Activated naive CD4-positive, alpha-beta T cell treated with anti-CD3 and anti-CD28 coated beads for 36 hours (primary cell): ENCODE results near the gene DDOST. TPM values are rescaled to one million over a fixed set of nuclear protein-coding genes. Genes with fewer than 3 reads are reported as not detected.

Experiments used
- CTCF ChIA-PET: fragments of 350-600 bp; sonication (Branson Sonifier 250); formaldehyde crosslinking; loops from one replicate; lab custom pipeline; 2021; ENCODE audit warnings: antibody characterized with exemption; lab: Charles Lee
- DNase-seq: peaks from one replicate; pipeline ENCODE4 v3.0.0-alpha.2; 2020
- H3K27ac Mint-ChIP-seq: one replicate; pipeline ENCODE4 v1.8.0; 2021; ENCODE audit warnings: mild to moderate bottlenecking, mixed read lengths
- H3K27me3 Mint-ChIP-seq: one replicate; pipeline ENCODE4 v1.8.0; 2021; ENCODE audit warnings: low read depth, mixed read lengths
- H3K36me3 Mint-ChIP-seq: one replicate; pipeline ENCODE4 v1.8.0; 2021; ENCODE audit warnings: low read depth, mixed read lengths
- H3K4me1 Mint-ChIP-seq: one replicate; pipeline ENCODE4 v1.8.0; 2021; ENCODE audit warnings: low read depth, mixed read lengths
- H3K4me3 Mint-ChIP-seq: one replicate; pipeline ENCODE4 v1.8.0; 2021; ENCODE audit warnings: mild to moderate bottlenecking, moderate library complexity, mixed read lengths
- H3K9me3 Mint-ChIP-seq: one replicate; pipeline ENCODE4 v1.8.0; 2021; ENCODE audit warnings: mixed read lengths
- intact Hi-C: fragments of 100-400 bp; cut with micrococcal nuclease; formaldehyde crosslinking; loops from one replicate; pipeline ENCODE4 v1.15.1; 2023
- total RNA-seq, 2 experiments: library from RNA; stranded (reverse); gene quantifications; one replicate each; pipeline ENCODE4 v1.2.3, GENCODE V29; 2021

DDOST gene
- total RNA-seq, 2 experiments from 2014 or later = 167 to 169 TPM

- CTCF ChIA-PET = interaction anchor here (0.6 to 4.7 kb wide), 25 partner anchors 8 to 509 kb away, joined by 3 to 28 read pairs (median 4); no protein-coding TSS in a partner anchor
- intact Hi-C loops = loop anchor here (1.0 to 5.0 kb wide), 4 partner anchors 28 to 544 kb away; partner anchors contain the start of genes DDOST, EIF4G3 and MUL1
- Mint-ChIP-seq H3K27me3 (no peaks in the 10 kb centered on the region), H3K9me3 (no peaks in the 10 kb centered on the region), H3K36me3 (no peaks in the 10 kb centered on the region), H3K4me1 (peaks cover 9% of the 10 kb centered on the region), H3K27ac (peak within 1 kb of the TSS; percentile 30), H3K4me3 (peak within 1 kb of the TSS; percentile 81)
- DNase-seq = peak; percentile 86
These were observed 27.7 kb downstream of the DDOST start, which contains the start of gene PINK1 for GRCh38 chr1:20633190-20634064. Gene PINK1 (plus strand): TSS chr1:20633458. CDS start chr1:20633549, 91 bp downstream.

- intact Hi-C loops = loop anchor here (5.0 kb wide), 1 partner anchor 545 kb away; the partner anchor contains the start of gene EIF4G3
- peaks cover 9% of the 10 kb centered on the region for H3K4me1 Mint-ChIP-seq
- CTCF ChIA-PET = interaction anchor here (0.6 to 4.7 kb wide), 13 partner anchors 14 to 747 kb away, joined by 3 to 28 read pairs (median 4); no protein-coding TSS in a partner anchor
- H3K27me3 Mint-ChIP-seq = no peaks in the 10 kb centered on the region
- H3K9me3 Mint-ChIP-seq = no peaks in the 10 kb centered on the region
- peak overlapping the region; percentile 60 for H3K4me3 Mint-ChIP-seq
- H3K27ac Mint-ChIP-seq = no peak overlapping the region
- no peaks in the 10 kb centered on the region for H3K36me3 Mint-ChIP-seq
- no peak for DNase-seq
These were observed 28.8 kb downstream of the DDOST start for GRCh38 chr1:20632386-20632785.

- DNase-seq = no peak
- no peak overlapping the region for H3K4me3 Mint-ChIP-seq
- H3K4me1 Mint-ChIP-seq = peaks cover 9% of the 10 kb centered on the region
- no peaks in the 10 kb centered on the region for H3K36me3 Mint-ChIP-seq
- no peaks in the 10 kb centered on the region for H3K9me3 Mint-ChIP-seq
- CTCF ChIA-PET = interaction anchor here (1.0 to 2.0 kb wide), 3 partner anchors 9 to 585 kb away, joined by 4 to 8 read pairs (median 5); no protein-coding TSS in a partner anchor
- intact Hi-C loops = loop anchor here (5.0 kb wide), 1 partner anchor 547 kb away; the partner anchor contains the start of gene EIF4G3
- peaks cover under 1% of the 10 kb centered on the region for H3K27me3 Mint-ChIP-seq
- H3K27ac Mint-ChIP-seq = no peak overlapping the region
These were observed 30.4 kb downstream of the DDOST start for GRCh38 chr1:20630729-20631128.

GRCh38 chr1:20626524-20626923 lies 34.6 kb downstream of the DDOST start:
- H3K27ac Mint-ChIP-seq = no peak overlapping the region
- H3K4me3 Mint-ChIP-seq = no peak overlapping the region
- H3K4me1 Mint-ChIP-seq = no peaks in the 10 kb centered on the region
- no peaks in the 10 kb centered on the region for H3K36me3 Mint-ChIP-seq
- peaks cover 2% of the 10 kb centered on the region for H3K27me3 Mint-ChIP-seq
- intact Hi-C loops = no loop called here
- H3K9me3 Mint-ChIP-seq = no peaks in the 10 kb centered on the region
- DNase-seq = no peak
- CTCF ChIA-PET = interaction anchor here (1.0 kb wide), 1 partner anchor 14 kb away, joined by 3 read pairs; no protein-coding TSS in a partner anchor

GRCh38 chr1:20626098-20626427 lies 35.1 kb downstream of the DDOST start:
- intact Hi-C loops = no loop called here
- CTCF ChIA-PET = interaction anchor here (1.0 to 1.2 kb wide), 2 partner anchors 8 to 15 kb away, joined by 3 to 5 read pairs; no protein-coding TSS in a partner anchor
- Mint-ChIP-seq H3K9me3 (no peaks in the 10 kb centered on the region), H3K36me3 (no peaks in the 10 kb centered on the region), H3K27ac (no peak overlapping the region), H3K4me3 (no peak overlapping the region), H3K27me3 (peaks cover 2% of the 10 kb centered on the region), H3K4me1 (no peaks in the 10 kb centered on the region)
- DNase-seq = no peak

GRCh38 chr1:20625176-20626097 lies 35.7 kb downstream of the DDOST start:
- Mint-ChIP-seq H3K36me3 (no peaks in the 10 kb centered on the region), H3K4me1 (no peaks in the 10 kb centered on the region), H3K9me3 (no peaks in the 10 kb centered on the region), H3K27me3 (peaks cover 2% of the 10 kb centered on the region), H3K27ac (no peak overlapping the region), H3K4me3 (no peak overlapping the region)
- CTCF ChIA-PET = interaction anchor here (0.7 to 1.2 kb wide), 3 partner anchors 8 to 114 kb away, joined by 3 to 5 read pairs (median 3); no protein-coding TSS in a partner anchor
- DNase-seq = no peak
- intact Hi-C loops = no loop called here

GRCh38 chr1:20624709-20625108 lies 36.5 kb downstream of the DDOST start:
- no peak for DNase-seq
- Mint-ChIP-seq H3K4me1 (no peaks in the 10 kb centered on the region), H3K4me3 (no peak overlapping the region), H3K27me3 (peaks cover 2% of the 10 kb centered on the region), H3K36me3 (no peaks in the 10 kb centered on the region), H3K27ac (no peak overlapping the region), H3K9me3 (no peaks in the 10 kb centered on the region)
- intact Hi-C loops = no loop called here
- CTCF ChIA-PET = interaction anchor here (0.7 kb wide), 1 partner anchor 113 kb away, joined by 3 read pairs; no protein-coding TSS in a partner anchor

GRCh38 chr1:20621012-20621411 lies 40.2 kb downstream of the DDOST start:
- CTCF ChIA-PET = interaction anchor here (0.6 to 1.6 kb wide), 3 partner anchors 13 to 827 kb away, joined by 3 to 4 read pairs (median 4); no protein-coding TSS in a partner anchor
- H3K27ac Mint-ChIP-seq = no peak overlapping the region
- H3K9me3 Mint-ChIP-seq = no peaks in the 10 kb centered on the region
- H3K4me3 Mint-ChIP-seq = no peak overlapping the region
- intact Hi-C loops = no loop called here
- H3K36me3 Mint-ChIP-seq = no peaks in the 10 kb centered on the region
- H3K27me3 Mint-ChIP-seq = peaks cover 2% of the 10 kb centered on the region
- H3K4me1 Mint-ChIP-seq = no peaks in the 10 kb centered on the region
- no peak for DNase-seq

GRCh38 chr1:20619999-20620398 lies 41.2 kb downstream of the DDOST start:
- no peaks in the 10 kb centered on the region for H3K9me3 Mint-ChIP-seq
- no peaks in the 10 kb centered on the region for H3K4me1 Mint-ChIP-seq
- no peak overlapping the region for H3K4me3 Mint-ChIP-seq
- no peak overlapping the region for H3K27ac Mint-ChIP-seq
- H3K36me3 Mint-ChIP-seq = no peaks in the 10 kb centered on the region
- no peak for DNase-seq
- CTCF ChIA-PET = interaction anchor here (1.0 to 1.6 kb wide), 3 partner anchors 14 to 575 kb away, joined by 3 to 4 read pairs (median 3); no protein-coding TSS in a partner anchor
- intact Hi-C loops = no loop called here
- no peaks in the 10 kb centered on the region for H3K27me3 Mint-ChIP-seq

- intact Hi-C loops = no loop called here
- H3K27ac Mint-ChIP-seq = no peak overlapping the region
- CTCF ChIA-PET = interaction anchor here (1.2 to 1.3 kb wide), 2 partner anchors 14 to 576 kb away, joined by 3 to 4 read pairs; no protein-coding TSS in a partner anchor
- H3K4me3 Mint-ChIP-seq = no peak overlapping the region
- H3K4me1 Mint-ChIP-seq = no peaks in the 10 kb centered on the region
- H3K36me3 Mint-ChIP-seq = no peaks in the 10 kb centered on the region
- DNase-seq = no peak
- no peaks in the 10 kb centered on the region for H3K9me3 Mint-ChIP-seq
- H3K27me3 Mint-ChIP-seq = no peaks in the 10 kb centered on the region
These were observed 42.6 kb downstream of the DDOST start for GRCh38 chr1:20618550-20618949.

GRCh38 chr1:20616847-20617487 lies 44.2 kb downstream of the DDOST start:
- CTCF ChIA-PET = interaction anchor here (0.6 kb wide), 2 partner anchors 13 to 614 kb away, joined by 3 read pairs; no protein-coding TSS in a partner anchor
- no peak for DNase-seq
- Mint-ChIP-seq H3K36me3 (no peaks in the 10 kb centered on the region), H3K27ac (no peak overlapping the region), H3K4me1 (no peaks in the 10 kb centered on the region), H3K9me3 (no peaks in the 10 kb centered on the region), H3K4me3 (no peak overlapping the region), H3K27me3 (no peaks in the 10 kb centered on the region)
- intact Hi-C loops = no loop called here
